OCI-LY1 (cell line): ENCODE measurements around the gene CCDC92.

Experiments
- H2AFZ ChIP-seq: fragments of 200-600 bp; sonication (generic), shearing (Covaris generic); 2 replicates; pipeline ENCODE4 v1.6.0; 2014; ENCODE audit warnings: antibody characterized with exemption, mild to moderate bottlenecking, low read length
- H3F3A ChIP-seq: fragments of 200-600 bp; sonication (generic), shearing (Covaris generic); 2 replicates; pipeline ENCODE4 v1.6.0; 2014; ENCODE audit warnings: mild to moderate bottlenecking, antibody characterized with exemption, low read length, moderate library complexity; ENCODE audit not compliant: insufficient read depth
- H3K27ac ChIP-seq: fragments of 200-600 bp; sonication (generic); 2 replicates; pipeline ENCODE4 v1.5.1; 2014; ENCODE audit warnings: low read length, mixed run types, mild to moderate bottlenecking, low read depth; ENCODE audit not compliant: poor library complexity, severe bottlenecking
- H3K27me3 ChIP-seq: fragments of 200-600 bp; sonication (generic); 2 replicates; pipeline ENCODE4 v1.6.0; 2014; ENCODE audit warnings: antibody characterized with exemption, mild to moderate bottlenecking, low read length, moderate library complexity; ENCODE audit not compliant: insufficient read depth
- H3K36me3 ChIP-seq: fragments of 200-600 bp; sonication (generic); 2 replicates; pipeline ENCODE4 v1.6.1; 2014; ENCODE audit warnings: mild to moderate bottlenecking, antibody characterized with exemption, low read length, moderate library complexity, mixed read lengths; ENCODE audit not compliant: insufficient read depth
- H3K4me1 ChIP-seq: fragments of 200-600 bp; sonication (generic); 2 replicates; pipeline ENCODE4 v1.5.1; 2014; ENCODE audit warnings: mild to moderate bottlenecking, low read length, moderate library complexity; ENCODE audit not compliant: insufficient read depth, severe bottlenecking
- H3K4me2 ChIP-seq: fragments of 200-600 bp; sonication (generic), shearing (Covaris generic); 2 replicates; pipeline ENCODE4 v1.6.1; 2014; ENCODE audit warnings: low read length
- H3K4me3 ChIP-seq: fragments of 200-600 bp; sonication (generic); 2 replicates; pipeline ENCODE4 v1.5.1; 2014; ENCODE audit warnings: low read length, low read depth, mild to moderate bottlenecking, mixed read lengths; ENCODE audit not compliant: poor library complexity, severe bottlenecking
- H3K79me2 ChIP-seq: fragments of 200-600 bp; shearing (Covaris generic); 2 replicates; pipeline ENCODE4 v1.6.1; 2016; ENCODE audit warnings: mixed run types, low read length, mixed read lengths; ENCODE audit not compliant: insufficient read depth
- H3K9ac ChIP-seq: fragments of 200-600 bp; sonication (generic), shearing (Covaris generic); 2 replicates; pipeline ENCODE4 v1.6.1; 2014; ENCODE audit warnings: mild to moderate bottlenecking, low read length, mixed read lengths
- H3K9me2 ChIP-seq: fragments of 200-600 bp; sonication (generic), shearing (Covaris generic); 2 replicates; pipeline ENCODE4 v1.6.1; 2014; ENCODE audit warnings: low read depth, mild to moderate bottlenecking, low read length, mixed read lengths
- H3K9me3 ChIP-seq: fragments of 200-600 bp; shearing (Covaris generic); 2 replicates; pipeline ENCODE4 v1.6.1; 2014; ENCODE audit warnings: low read length, mixed read lengths
- H4K20me1 ChIP-seq: fragments of 200-600 bp; sonication (generic), shearing (Covaris generic); 2 replicates; pipeline ENCODE4 v1.6.0; 2016; ENCODE audit warnings: mild to moderate bottlenecking, low read length; ENCODE audit not compliant: insufficient read depth
- EZH2 ChIP-seq: fragments of 200-600 bp; sonication (generic), shearing (Covaris generic); IDR thresholded peaks from 2 replicates; pipeline ENCODE4 v1.8.0; 2017; ENCODE audit warnings: borderline replicate concordance, mixed run types, mild to moderate bottlenecking, antibody characterized with exemption, low read length, moderate library complexity, mixed read lengths
- TF ChIP-seq, protein P1 (sequence below): fragments of 200-600 bp; sonication (generic), shearing (Covaris generic); IDR thresholded peaks from 2 replicates; pipeline ENCODE4 v1.5.1; 2017; ENCODE audit warnings: mild to moderate bottlenecking, antibody characterized with exemption, low read length, moderate library complexity, mixed read lengths

Gene CCDC92

DNA sequence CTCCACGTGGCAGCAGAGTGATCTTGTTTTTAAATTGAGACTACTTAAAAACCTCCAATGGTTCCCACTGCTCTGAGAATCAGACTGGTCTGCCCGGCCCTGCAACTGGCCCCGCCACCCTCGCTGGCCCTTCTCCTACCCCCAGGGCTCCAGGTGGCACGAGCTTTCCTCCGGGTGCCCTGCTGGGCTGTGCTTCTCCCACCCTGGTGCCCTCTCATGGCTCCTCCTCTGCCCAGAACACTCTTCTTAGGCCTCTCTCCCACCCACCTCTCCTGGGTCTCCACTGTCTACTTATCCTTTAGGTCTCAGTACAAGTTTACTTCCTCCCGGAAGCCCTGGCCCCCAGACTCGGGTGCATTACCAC is 26.5 kb downstream of the CCDC92 start:
- no peak overlapping the region for H3K27ac ChIP-seq
- no peaks in the 10 kb centered on the region for H3K36me3 ChIP-seq
- TF ChIP-seq, protein P1, sequence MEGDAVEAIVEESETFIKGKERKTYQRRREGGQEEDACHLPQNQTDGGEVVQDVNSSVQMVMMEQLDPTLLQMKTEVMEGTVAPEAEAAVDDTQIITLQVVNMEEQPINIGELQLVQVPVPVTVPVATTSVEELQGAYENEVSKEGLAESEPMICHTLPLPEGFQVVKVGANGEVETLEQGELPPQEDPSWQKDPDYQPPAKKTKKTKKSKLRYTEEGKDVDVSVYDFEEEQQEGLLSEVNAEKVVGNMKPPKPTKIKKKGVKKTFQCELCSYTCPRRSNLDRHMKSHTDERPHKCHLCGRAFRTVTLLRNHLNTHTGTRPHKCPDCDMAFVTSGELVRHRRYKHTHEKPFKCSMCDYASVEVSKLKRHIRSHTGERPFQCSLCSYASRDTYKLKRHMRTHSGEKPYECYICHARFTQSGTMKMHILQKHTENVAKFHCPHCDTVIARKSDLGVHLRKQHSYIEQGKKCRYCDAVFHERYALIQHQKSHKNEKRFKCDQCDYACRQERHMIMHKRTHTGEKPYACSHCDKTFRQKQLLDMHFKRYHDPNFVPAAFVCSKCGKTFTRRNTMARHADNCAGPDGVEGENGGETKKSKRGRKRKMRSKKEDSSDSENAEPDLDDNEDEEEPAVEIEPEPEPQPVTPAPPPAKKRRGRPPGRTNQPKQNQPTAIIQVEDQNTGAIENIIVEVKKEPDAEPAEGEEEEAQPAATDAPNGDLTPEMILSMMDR, result no peak
- no peak for TF ChIP-seq EZH2

DNA sequence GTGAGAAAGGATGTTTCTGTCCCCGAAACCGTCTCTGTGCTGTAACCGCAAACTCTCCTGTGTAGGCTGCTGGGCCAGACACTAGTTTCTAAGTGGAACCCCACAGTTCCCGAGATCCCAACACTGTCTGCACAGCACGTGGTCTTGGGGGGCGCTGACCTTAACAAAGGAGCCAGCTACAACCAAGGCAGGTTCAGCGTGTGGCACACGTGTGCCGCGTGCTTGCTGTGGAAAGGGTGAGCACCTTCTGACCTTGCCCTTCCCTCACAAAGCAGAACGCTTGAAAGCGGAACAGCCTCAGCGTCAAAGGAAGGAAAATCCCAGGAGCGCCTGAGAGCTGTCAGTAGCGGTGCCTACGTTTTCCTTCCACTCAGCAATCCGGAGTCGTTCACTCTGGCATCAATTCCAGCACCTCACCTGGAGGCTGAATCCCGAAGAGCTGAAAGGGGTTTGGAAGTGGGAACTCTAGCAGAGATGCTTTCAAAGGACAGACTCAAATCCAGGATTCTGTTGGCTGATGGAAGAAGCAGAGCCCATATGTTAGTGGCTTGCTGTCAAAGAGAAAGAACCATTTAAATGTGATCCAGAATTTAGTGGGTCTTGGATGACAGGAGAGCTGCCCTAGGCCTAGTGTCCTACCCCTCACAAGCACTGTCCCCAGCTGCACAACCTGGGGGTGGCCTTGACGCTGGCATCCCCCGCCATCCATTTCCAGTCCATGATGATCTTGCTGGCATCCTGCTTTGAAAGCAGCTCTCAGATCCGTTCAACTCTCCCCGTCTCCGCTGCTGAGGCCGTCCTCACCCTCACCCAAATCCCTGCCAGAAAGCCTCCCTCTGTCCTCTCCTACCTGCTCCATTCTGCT is 27.1 kb downstream of the CCDC92 start:
- Histone ChIP-seq H3F3A (no peaks in the 10 kb centered on the region), H3K4me2 (no peak overlapping the region), H3K9me2 (no peaks in the 10 kb centered on the region), H3K27ac (no peak overlapping the region), H3K9ac (no peak overlapping the region), H4K20me1 (no peaks in the 10 kb centered on the region), H2AFZ (no peak overlapping the region), H3K9me3 (no peaks in the 10 kb centered on the region), H3K79me2 (no peaks in the 10 kb centered on the region), H3K4me3 (no peak overlapping the region), H3K4me1 (no peaks in the 10 kb centered on the region), H3K36me3 (no peaks in the 10 kb centered on the region), H3K27me3 (no peaks in the 10 kb centered on the region)
- TF ChIP-seq EZH2, result no peak
- TF ChIP-seq, protein P1, result no peak

More for the DNA sequence above, 26.5 kb downstream of the CCDC92 start:
- no peaks in the 10 kb centered on the region for H3K9me2 ChIP-seq
- no peaks in the 10 kb centered on the region for H3F3A ChIP-seq
- H3K9ac ChIP-seq, result no peak overlapping the region
- no peaks in the 10 kb centered on the region for H4K20me1 ChIP-seq
- H3K4me1 ChIP-seq, result no peaks in the 10 kb centered on the region
- no peak overlapping the region for H2AFZ ChIP-seq
- no peak overlapping the region for H3K4me3 ChIP-seq
- H3K79me2 ChIP-seq, result no peaks in the 10 kb centered on the region
- no peak overlapping the region for H3K4me2 ChIP-seq
- H3K9me3 ChIP-seq, result no peaks in the 10 kb centered on the region
- H3K27me3 ChIP-seq, result no peaks in the 10 kb centered on the region

DNA sequence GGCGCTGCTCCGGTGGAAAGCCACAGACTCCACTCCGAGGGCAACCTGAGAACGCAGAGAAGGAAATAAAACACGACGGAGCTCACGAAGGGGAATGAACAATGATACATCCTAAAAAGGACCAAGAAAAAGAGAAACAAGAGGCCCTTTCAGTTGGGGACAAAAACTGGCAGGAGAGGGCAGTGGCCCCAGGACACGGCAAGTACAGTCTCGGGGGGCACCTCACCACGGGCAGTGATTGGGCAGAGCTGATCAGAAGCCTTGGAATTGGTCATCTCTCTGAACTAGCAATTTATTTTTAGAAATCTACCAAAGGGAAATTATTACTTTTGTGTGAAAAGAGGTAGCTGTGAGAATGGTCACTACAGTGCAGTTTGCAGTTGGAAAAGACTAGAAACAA is 27.9 kb downstream of the CCDC92 start:
- Histone ChIP-seq H3K9me3 (no peaks in the 10 kb centered on the region), H3K4me1 (no peaks in the 10 kb centered on the region), H3K9ac (no peak overlapping the region), H3K79me2 (no peaks in the 10 kb centered on the region), H3K27ac (no peak overlapping the region), H4K20me1 (no peaks in the 10 kb centered on the region), H3K4me3 (no peak overlapping the region), H3K36me3 (no peaks in the 10 kb centered on the region), H2AFZ (no peak overlapping the region), H3K9me2 (no peaks in the 10 kb centered on the region), H3K4me2 (no peak overlapping the region), H3K27me3 (0 out of 2 replicates have a peak, but pooled peaks cover 3% of the 10 kb centered on the region), H3F3A (no peaks in the 10 kb centered on the region)
- no peak for TF ChIP-seq EZH2
- TF ChIP-seq, protein P1, result no peak
